Measurements from ENCODE around the gene INSYN2B. TPM values are rescaled to one million over a fixed set of nuclear protein-coding genes. Genes with fewer than 3 reads are reported as not detected.

INSYN2B gene
- total RNA-seq, 4 donors from 2014 or later = 2.5 TPM; not detected in 3

DNA sequence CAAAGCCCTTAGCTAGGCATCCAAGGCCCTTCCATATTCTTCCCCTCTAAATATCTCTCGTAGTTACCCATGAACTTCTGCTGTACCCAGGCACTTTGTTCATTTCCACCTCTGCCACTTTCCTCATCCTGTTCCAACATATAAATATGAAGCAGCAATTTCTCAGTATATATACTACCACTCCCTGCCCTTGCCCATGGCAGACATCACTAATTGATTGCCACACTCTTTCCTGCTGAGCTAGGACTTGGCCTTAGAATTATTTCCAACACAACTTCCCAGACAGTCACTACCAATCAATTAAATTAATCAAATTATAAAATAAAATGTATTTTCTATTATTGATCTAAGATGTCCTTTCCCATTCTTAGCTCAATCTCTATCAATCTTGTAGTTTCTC lies 8.5 kb downstream of the INSYN2B start:
- no peak overlapping the region for H3K4me3 ChIP-seq
- H3K9me3 ChIP-seq = no peaks in the 10 kb centered on the region
- H3K36me3 ChIP-seq = no peaks in the 10 kb centered on the region
- DNase-seq = no peak
- H3K27ac ChIP-seq = no peak overlapping the region
- TF ChIP-seq POLR2A (IDR thresholded peaks at IDR 0.05) = no peak
- TF ChIP-seq, protein P1, sequence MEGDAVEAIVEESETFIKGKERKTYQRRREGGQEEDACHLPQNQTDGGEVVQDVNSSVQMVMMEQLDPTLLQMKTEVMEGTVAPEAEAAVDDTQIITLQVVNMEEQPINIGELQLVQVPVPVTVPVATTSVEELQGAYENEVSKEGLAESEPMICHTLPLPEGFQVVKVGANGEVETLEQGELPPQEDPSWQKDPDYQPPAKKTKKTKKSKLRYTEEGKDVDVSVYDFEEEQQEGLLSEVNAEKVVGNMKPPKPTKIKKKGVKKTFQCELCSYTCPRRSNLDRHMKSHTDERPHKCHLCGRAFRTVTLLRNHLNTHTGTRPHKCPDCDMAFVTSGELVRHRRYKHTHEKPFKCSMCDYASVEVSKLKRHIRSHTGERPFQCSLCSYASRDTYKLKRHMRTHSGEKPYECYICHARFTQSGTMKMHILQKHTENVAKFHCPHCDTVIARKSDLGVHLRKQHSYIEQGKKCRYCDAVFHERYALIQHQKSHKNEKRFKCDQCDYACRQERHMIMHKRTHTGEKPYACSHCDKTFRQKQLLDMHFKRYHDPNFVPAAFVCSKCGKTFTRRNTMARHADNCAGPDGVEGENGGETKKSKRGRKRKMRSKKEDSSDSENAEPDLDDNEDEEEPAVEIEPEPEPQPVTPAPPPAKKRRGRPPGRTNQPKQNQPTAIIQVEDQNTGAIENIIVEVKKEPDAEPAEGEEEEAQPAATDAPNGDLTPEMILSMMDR (IDR thresholded peaks at IDR 0.05) = no peak
- no peaks in the 10 kb centered on the region for H3K4me1 ChIP-seq
- no peaks in the 10 kb centered on the region for H3K27me3 ChIP-seq

DNA sequence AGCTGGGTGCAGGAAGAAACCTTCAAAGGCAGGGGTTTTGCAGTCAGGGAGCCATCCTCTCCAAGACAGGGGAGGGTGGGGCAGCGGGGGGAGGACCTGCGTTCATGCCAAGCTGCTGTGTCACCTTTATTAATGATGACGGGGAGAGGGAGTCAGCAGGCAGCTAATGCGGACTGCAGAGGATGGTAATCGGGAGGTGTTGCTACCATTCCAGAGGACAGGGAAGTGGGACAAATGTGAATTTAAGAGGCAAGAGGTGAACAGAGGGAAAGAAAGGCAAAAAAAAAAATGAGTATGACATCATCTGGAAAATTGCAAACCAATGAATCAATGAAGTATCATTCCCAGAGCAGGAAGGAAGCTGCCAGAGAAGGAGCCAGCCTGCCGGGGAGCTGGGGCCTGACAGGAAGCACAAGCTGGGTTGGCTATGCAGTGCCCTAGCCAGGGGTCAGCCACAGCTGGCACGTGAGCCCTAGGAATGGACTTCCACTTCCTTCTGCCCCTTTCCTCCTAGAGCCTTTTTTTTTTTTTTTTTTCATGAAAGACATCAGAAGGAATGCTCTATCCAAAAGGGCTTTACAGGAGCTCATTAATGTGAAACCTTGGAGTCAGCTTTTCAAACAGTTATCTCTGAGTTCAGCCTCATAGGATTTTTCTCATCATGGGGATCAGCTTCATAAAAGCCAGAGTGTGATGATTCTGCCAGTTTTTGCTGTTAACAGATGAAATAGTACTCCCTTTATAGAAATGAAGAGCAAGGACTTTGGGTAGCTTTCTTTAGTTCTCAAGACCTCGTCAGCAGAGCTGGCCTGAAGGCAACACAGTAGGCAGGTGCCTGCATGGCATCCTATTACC lies 9.2 kb downstream of the INSYN2B start:
- Histone ChIP-seq H3K9me3 (no peaks in the 10 kb centered on the region), H3K27ac (no peak overlapping the region), H3K4me1 (no peaks in the 10 kb centered on the region), H3K27me3 (no peaks in the 10 kb centered on the region), H3K4me3 (no peak overlapping the region), H3K36me3 (no peaks in the 10 kb centered on the region)
- DNase-seq = peak in 1 of 3 donors; percentile 46
- no peak for TF ChIP-seq POLR2A (IDR thresholded peaks at IDR 0.05)
- TF ChIP-seq, protein P1 (IDR thresholded peaks at IDR 0.05) = no peak

DNA sequence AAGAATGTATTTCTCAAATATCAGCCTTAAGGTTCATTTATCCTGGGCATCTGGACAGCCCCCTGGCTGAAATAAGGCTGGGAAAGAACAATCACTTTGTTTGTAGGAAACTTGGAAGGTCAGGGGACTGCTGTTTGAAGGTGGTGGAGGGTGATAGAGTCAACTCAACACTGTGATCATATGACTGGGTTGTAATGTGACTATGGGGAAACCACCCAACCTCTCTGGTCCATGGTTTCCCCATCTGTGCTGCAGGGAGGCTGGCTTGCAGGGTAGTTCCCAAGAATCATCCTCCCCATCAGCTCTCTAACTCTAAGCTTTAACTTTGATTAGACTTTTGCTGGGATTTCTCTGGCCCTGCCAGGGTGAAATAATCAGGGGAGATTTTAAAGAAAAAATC lies 10.0 kb downstream of the INSYN2B start:
- no peaks in the 10 kb centered on the region for H3K36me3 ChIP-seq
- no peak for DNase-seq
- H3K27me3 ChIP-seq = no peaks in the 10 kb centered on the region
- TF ChIP-seq, protein P1 (IDR thresholded peaks at IDR 0.05) = no peak
- TF ChIP-seq POLR2A (IDR thresholded peaks at IDR 0.05) = no peak
- H3K4me3 ChIP-seq = no peak overlapping the region
- no peaks in the 10 kb centered on the region for H3K9me3 ChIP-seq
- H3K4me1 ChIP-seq = no peaks in the 10 kb centered on the region
- H3K27ac ChIP-seq = no peak overlapping the region

DNA sequence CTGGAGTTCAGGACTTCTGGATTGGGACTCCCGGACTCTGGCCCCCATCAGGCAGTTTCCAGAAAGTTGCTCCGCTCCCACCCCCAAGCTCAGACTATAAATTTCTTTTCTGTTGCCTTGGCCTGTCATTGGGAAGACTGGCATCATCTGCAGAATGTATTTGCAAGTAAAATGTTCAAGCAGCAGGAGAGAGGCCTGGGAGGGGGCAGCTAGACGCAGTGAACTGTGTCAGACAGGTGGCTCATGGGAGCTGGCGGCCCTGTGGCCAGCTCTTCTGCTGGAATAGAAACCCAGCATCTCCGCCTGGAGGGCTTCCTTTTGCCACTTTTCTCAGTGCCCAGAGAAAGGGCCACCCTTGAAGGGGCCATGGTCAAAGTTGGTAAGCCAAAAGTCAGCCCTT lies 16.0 kb downstream of the INSYN2B start:
- no peak for DNase-seq
- Histone ChIP-seq H3K4me3 (no peak overlapping the region), H3K27ac (no peak overlapping the region), H3K4me1 (no peaks in the 10 kb centered on the region), H3K27me3 (no peaks in the 10 kb centered on the region), H3K36me3 (no peaks in the 10 kb centered on the region), H3K9me3 (no peaks in the 10 kb centered on the region)
- TF ChIP-seq, protein P1 (IDR thresholded peaks at IDR 0.05) = no peak
- no peak for TF ChIP-seq POLR2A (IDR thresholded peaks at IDR 0.05)

DNA sequence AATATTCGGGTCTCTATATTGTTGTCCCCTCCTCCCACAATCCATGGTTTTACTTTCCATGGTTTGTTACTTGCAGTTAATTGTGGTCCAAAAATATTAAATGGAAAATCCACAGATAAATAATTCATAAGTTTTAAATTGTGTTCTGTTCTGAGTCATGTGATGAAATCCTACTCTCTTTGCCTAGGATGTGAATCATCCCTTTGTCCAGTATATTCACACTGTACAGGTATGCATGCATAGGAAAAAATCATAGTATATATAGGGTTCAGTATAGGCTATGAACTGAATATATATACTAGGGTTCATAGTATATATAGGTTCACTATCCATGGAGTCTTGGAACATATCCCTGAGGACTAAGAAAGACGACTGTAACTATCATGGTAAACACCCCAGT lies 19.6 kb downstream of the INSYN2B start:
- Histone ChIP-seq H3K4me1 (no peaks in the 10 kb centered on the region), H3K36me3 (no peaks in the 10 kb centered on the region), H3K9me3 (no peaks in the 10 kb centered on the region), H3K4me3 (no peak overlapping the region), H3K27ac (no peak overlapping the region), H3K27me3 (no peaks in the 10 kb centered on the region)
- DNase-seq = no peak
- TF ChIP-seq, protein P1 (IDR thresholded peaks at IDR 0.05) = no peak
- TF ChIP-seq POLR2A (IDR thresholded peaks at IDR 0.05) = no peak
